Tibial nerve (tissue), 4 donors: ENCODE data around the gene PAPOLA.

Experiments
- EP300 ChIP-seq, 2 donors: sonication (generic); formaldehyde crosslinking; IDR thresholded peaks; one replicate each; pipeline ENCODE4 v1.6.1; 2017; ENCODE audit warnings: antibody characterized with exemption in 2 of 2, mild to moderate bottlenecking in 1 of 2
- POLR2A ChIP-seq, 2 donors: fragments of 450-650 bp; IDR thresholded peaks; one replicate each; pipeline ENCODE4 v1.6.1; 2017; ENCODE audit warnings: antibody characterized with exemption in 2 of 2, mild to moderate bottlenecking in 2 of 2, moderate library complexity in 2 of 2
- TF ChIP-seq, protein P1 (sequence below), 5 experiments: fragments of 200-600 bp in 3 of 5; fragments of 450-650 bp in 2 of 5; sonication (generic) in 3 of 5; IDR thresholded peaks; one replicate each; pipeline ENCODE4 v1.5.1; 2016 to 2019; ENCODE audit warnings: antibody characterized with exemption in 5 of 5, mild to moderate bottlenecking in 3 of 5, moderate library complexity in 2 of 5

DNA sequence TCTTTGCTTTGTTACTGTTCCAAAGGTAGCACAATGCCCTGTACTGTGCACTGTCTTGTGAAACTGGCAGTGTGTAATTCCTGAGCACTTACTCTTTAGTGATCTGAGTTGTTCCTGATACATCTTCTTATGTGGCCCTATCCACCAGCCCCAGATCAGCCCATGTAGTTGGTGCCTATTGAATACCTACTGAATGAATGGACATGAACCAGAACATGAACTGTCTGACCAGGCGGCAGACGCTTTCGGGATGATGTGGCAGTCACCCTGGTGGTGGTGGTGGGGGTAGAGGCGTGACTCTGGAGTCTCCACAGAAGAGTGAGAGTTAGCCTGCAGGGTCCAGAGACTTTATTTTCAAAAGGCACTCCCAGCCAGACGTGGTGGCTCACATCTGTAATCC, 46.6 kb upstream of the PAPOLA start:
- TF ChIP-seq, protein P1, sequence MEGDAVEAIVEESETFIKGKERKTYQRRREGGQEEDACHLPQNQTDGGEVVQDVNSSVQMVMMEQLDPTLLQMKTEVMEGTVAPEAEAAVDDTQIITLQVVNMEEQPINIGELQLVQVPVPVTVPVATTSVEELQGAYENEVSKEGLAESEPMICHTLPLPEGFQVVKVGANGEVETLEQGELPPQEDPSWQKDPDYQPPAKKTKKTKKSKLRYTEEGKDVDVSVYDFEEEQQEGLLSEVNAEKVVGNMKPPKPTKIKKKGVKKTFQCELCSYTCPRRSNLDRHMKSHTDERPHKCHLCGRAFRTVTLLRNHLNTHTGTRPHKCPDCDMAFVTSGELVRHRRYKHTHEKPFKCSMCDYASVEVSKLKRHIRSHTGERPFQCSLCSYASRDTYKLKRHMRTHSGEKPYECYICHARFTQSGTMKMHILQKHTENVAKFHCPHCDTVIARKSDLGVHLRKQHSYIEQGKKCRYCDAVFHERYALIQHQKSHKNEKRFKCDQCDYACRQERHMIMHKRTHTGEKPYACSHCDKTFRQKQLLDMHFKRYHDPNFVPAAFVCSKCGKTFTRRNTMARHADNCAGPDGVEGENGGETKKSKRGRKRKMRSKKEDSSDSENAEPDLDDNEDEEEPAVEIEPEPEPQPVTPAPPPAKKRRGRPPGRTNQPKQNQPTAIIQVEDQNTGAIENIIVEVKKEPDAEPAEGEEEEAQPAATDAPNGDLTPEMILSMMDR (IDR thresholded peaks at IDR 0.05), result no peak
- no peak for TF ChIP-seq EP300 (IDR thresholded peaks at IDR 0.05)
- TF ChIP-seq POLR2A (IDR thresholded peaks at IDR 0.05), result no peak
